ENCODE measurements around the gene CDPF1.

Gene CDPF1

GRCh38 chr22:46233231-46233630, 16.9 kb downstream of the CDPF1 start:
- Histone ChIP-seq H3K4me3 (ENCODE audit: low read depth, low read length) (no peak overlapping the region), H3K36me3 (no peaks in the 10 kb centered on the region; the same call in 1 of the 2 replicates), H3K4me1 (peaks cover 8% of the 10 kb centered on the region), H3K9me3 (no peaks in the 10 kb centered on the region), H3K27me3 (no peaks in the 10 kb centered on the region)
- TF ChIP-seq CTCF (IDR thresholded peaks at IDR 0.05; ENCODE audit: low read depth, low read length): no peak
- peak; percentile 80 for DNase-seq

GRCh38 chr22:46230262-46230901, 19.7 kb downstream of the CDPF1 start:
- no peak for TF ChIP-seq CTCF (IDR thresholded peaks at IDR 0.05; ENCODE audit: low read depth, low read length)
- H3K36me3 ChIP-seq: no peaks in the 10 kb centered on the region
- peaks cover 8% of the 10 kb centered on the region for H3K4me1 ChIP-seq
- no peaks in the 10 kb centered on the region for H3K27me3 ChIP-seq
- H3K4me3 ChIP-seq (ENCODE audit: low read depth, low read length): no peak overlapping the region
- DNase-seq: no peak
- no peaks in the 10 kb centered on the region for H3K9me3 ChIP-seq

GRCh38 chr22:46229701-46230100, 20.4 kb downstream of the CDPF1 start:
- DNase-seq: no peak
- Histone ChIP-seq H3K4me3 (ENCODE audit: low read depth, low read length) (no peak overlapping the region), H3K27me3 (no peaks in the 10 kb centered on the region), H3K9me3 (no peaks in the 10 kb centered on the region), H3K4me1 (peaks cover 8% of the 10 kb centered on the region), H3K36me3 (no peaks in the 10 kb centered on the region)
- TF ChIP-seq CTCF (IDR thresholded peaks at IDR 0.05; ENCODE audit: low read depth, low read length): no peak

GRCh38 chr22:46226577-46226976, 23.5 kb downstream of the CDPF1 start:
- H3K36me3 ChIP-seq: no peaks in the 10 kb centered on the region; the same call in none of the 2 replicates
- DNase-seq: no peak
- H3K4me3 ChIP-seq (ENCODE audit: low read depth, low read length): no peak overlapping the region
- no peaks in the 10 kb centered on the region for H3K27me3 ChIP-seq
- no peaks in the 10 kb centered on the region for H3K9me3 ChIP-seq
- H3K4me1 ChIP-seq: 0 out of 2 replicates have a peak, but pooled peaks cover 2% of the 10 kb centered on the region
- TF ChIP-seq CTCF (IDR thresholded peaks at IDR 0.05; ENCODE audit: low read depth, low read length): no peak

- Histone ChIP-seq H3K36me3 (no peaks in the 10 kb centered on the region; the same call in none of the 2 replicates), H3K4me3 (ENCODE audit: low read depth, low read length) (no peak overlapping the region), H3K4me1 (0 out of 2 replicates have a peak, but pooled peaks cover 2% of the 10 kb centered on the region), H3K27me3 (no peaks in the 10 kb centered on the region), H3K9me3 (no peaks in the 10 kb centered on the region)
- no peak for TF ChIP-seq CTCF (IDR thresholded peaks at IDR 0.05; ENCODE audit: low read depth, low read length)
- DNase-seq: no peak
These were observed 24.5 kb downstream of the CDPF1 start for GRCh38 chr22:46225631-46226030.

GRCh38 chr22:46224898-46225290, 25.2 kb downstream of the CDPF1 start:
- no peak overlapping the region for H3K4me3 ChIP-seq (ENCODE audit: low read depth, low read length)
- H3K27me3 ChIP-seq: no peaks in the 10 kb centered on the region
- TF ChIP-seq CTCF (IDR thresholded peaks at IDR 0.05; ENCODE audit: low read depth, low read length): no peak
- no peak for DNase-seq
- H3K36me3 ChIP-seq: no peaks in the 10 kb centered on the region; the same call in none of the 2 replicates
- no peaks in the 10 kb centered on the region for H3K9me3 ChIP-seq
- H3K4me1 ChIP-seq: 0 out of 2 replicates have a peak, but pooled peaks cover 2% of the 10 kb centered on the region

Measured in BE2C (cell line).